Lower leg skin (tissue), 3 donors: ENCODE results near the gene RUNX2.

Source experiments
- POLR2A ChIP-seq, 2 donors: fragments of 450-650 bp; IDR thresholded peaks; one replicate each; pipeline ENCODE4 v1.6.1; 2016 to 2017; ENCODE audit warnings: antibody characterized with exemption in 2 of 2, mild to moderate bottlenecking in 1 of 2, moderate library complexity in 1 of 2
- TF ChIP-seq, protein P1 (sequence below), 3 donors: fragments of 450-650 bp; IDR thresholded peaks; one replicate each; pipeline ENCODE4 v1.5.1; 2016; ENCODE audit warnings: antibody characterized with exemption in 3 of 3, mild to moderate bottlenecking in 3 of 3, moderate library complexity in 2 of 3

DNA sequence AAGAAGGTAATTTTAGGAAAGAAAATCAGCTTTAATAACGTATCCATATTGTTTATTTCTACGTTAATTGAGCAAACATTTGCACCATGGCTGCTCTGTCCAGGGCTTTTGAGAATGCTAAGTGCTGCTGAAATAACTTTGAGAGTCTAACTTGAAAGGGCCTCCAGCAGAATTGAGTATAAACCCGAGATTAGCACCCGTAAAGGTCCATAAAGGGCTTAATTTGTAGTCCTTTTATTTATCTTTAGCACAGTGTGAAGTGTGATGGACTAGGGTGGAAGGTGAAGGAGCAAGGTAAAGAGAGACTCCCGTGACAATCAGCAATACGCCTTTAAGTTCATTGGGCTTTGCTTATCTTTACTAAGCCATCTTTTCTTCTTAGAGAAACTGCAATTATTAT is 127.3 kb downstream of the RUNX2 start:
- TF ChIP-seq, protein P1, sequence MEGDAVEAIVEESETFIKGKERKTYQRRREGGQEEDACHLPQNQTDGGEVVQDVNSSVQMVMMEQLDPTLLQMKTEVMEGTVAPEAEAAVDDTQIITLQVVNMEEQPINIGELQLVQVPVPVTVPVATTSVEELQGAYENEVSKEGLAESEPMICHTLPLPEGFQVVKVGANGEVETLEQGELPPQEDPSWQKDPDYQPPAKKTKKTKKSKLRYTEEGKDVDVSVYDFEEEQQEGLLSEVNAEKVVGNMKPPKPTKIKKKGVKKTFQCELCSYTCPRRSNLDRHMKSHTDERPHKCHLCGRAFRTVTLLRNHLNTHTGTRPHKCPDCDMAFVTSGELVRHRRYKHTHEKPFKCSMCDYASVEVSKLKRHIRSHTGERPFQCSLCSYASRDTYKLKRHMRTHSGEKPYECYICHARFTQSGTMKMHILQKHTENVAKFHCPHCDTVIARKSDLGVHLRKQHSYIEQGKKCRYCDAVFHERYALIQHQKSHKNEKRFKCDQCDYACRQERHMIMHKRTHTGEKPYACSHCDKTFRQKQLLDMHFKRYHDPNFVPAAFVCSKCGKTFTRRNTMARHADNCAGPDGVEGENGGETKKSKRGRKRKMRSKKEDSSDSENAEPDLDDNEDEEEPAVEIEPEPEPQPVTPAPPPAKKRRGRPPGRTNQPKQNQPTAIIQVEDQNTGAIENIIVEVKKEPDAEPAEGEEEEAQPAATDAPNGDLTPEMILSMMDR (IDR thresholded peaks at IDR 0.05) = no peak
- no peak for TF ChIP-seq POLR2A (IDR thresholded peaks at IDR 0.05)
